PC-9 (cell line): ENCODE results near the gene CD9.

Experiments
- EZH2 ChIP-seq: fragments of 200-600 bp; sonication (generic); IDR thresholded peaks from 2 replicates; pipeline ENCODE4 v1.8.0; 2017; ENCODE audit warnings: antibody characterized with exemption, low read depth
- TF ChIP-seq, protein P1 (sequence below): fragments of 200-600 bp; sonication (generic); conservative IDR thresholded peaks from 2 replicates; pipeline ENCODE4 v1.6.1; 2017; ENCODE audit warnings: mixed run types, antibody characterized with exemption, mild to moderate bottlenecking, moderate library complexity

DNA sequence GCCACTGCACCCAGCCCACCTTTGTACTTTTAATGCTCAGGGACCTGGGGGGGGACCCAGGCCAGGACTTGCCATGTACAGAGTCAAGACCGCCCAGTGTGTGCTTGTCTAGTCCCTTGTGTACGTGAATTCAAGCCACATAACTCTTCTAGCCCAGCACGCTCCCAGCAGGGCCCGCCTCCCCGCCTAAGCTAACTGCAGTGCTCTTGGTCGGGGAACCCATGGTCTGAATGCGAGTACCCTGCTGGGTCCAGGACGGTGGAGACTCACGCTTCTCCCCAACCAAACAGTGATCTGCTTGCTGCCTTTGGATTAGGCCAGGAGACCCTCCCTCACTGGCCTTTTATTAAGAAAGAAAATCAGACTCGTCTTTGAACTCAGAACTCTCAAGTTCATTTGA is 23.3 kb downstream of the CD9 start:
- TF ChIP-seq EZH2, result no peak
- TF ChIP-seq, protein P1, sequence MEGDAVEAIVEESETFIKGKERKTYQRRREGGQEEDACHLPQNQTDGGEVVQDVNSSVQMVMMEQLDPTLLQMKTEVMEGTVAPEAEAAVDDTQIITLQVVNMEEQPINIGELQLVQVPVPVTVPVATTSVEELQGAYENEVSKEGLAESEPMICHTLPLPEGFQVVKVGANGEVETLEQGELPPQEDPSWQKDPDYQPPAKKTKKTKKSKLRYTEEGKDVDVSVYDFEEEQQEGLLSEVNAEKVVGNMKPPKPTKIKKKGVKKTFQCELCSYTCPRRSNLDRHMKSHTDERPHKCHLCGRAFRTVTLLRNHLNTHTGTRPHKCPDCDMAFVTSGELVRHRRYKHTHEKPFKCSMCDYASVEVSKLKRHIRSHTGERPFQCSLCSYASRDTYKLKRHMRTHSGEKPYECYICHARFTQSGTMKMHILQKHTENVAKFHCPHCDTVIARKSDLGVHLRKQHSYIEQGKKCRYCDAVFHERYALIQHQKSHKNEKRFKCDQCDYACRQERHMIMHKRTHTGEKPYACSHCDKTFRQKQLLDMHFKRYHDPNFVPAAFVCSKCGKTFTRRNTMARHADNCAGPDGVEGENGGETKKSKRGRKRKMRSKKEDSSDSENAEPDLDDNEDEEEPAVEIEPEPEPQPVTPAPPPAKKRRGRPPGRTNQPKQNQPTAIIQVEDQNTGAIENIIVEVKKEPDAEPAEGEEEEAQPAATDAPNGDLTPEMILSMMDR, result no peak
